ENCODE results near the gene COMMD10.

COMMD10 gene

GRCh38 chr5:116297296-116297814 lies 212.5 kb downstream of the COMMD10 start:
- no peak for DNase-seq

- no peak for DNase-seq
These were observed 215.2 kb downstream of the COMMD10 start for GRCh38 chr5:116299746-116300640.

- DNase-seq: no peak
These were observed 216.3 kb downstream of the COMMD10 start for GRCh38 chr5:116301110-116301509.

GRCh38 chr5:116303340-116303739 lies 218.5 kb downstream of the COMMD10 start:
- DNase-seq: no peak

GRCh38 chr5:116303810-116304209 lies 219.0 kb downstream of the COMMD10 start:
- DNase-seq: no peak

- no peak for DNase-seq
These were observed 221.1 kb downstream of the COMMD10 start for GRCh38 chr5:116305899-116306298.

- no peak for DNase-seq
These were observed 222.0 kb downstream of the COMMD10 start for GRCh38 chr5:116306846-116307245.

- DNase-seq: no peak
These were observed 223.6 kb downstream of the COMMD10 start for GRCh38 chr5:116308391-116308790.

- DNase-seq: no peak
These were observed 228.5 kb downstream of the COMMD10 start for GRCh38 chr5:116313366-116313765.

- no peak for DNase-seq
These were observed 230.7 kb downstream of the COMMD10 start for GRCh38 chr5:116315531-116315930.

- DNase-seq: no peak
These were observed 233.4 kb downstream of the COMMD10 start for GRCh38 chr5:116318091-116318854.

- no peak for DNase-seq
These were observed 235.7 kb downstream of the COMMD10 start for GRCh38 chr5:116320486-116320885.

- no peak for DNase-seq
These were observed 244.7 kb downstream of the COMMD10 start for GRCh38 chr5:116329503-116329902.

- DNase-seq: no peak
These were observed 256.0 kb downstream of the COMMD10 start for GRCh38 chr5:116340799-116341198.
